ENCODE data around the gene ABAT. TPM values are rescaled to one million over a fixed set of nuclear protein-coding genes. Genes with fewer than 3 reads are reported as not detected.

ABAT gene
- total and polyA plus RNA-seq, 10 of the 15 experiments (the other 5 are each of a cell fraction or from before 2014, with no cell fraction given) = 1.0 to 10.6 (median 1.9) TPM

- ChIA-PET SMC1A (ENCODE audit: uncharacterized antibody, unreplicated experiment) (no interaction called here), RAD21 (ENCODE audit: unreplicated experiment) (no interaction called here), POLR2A (no interaction called here), CTCF (no interaction called here)
- ATAC-seq = no peak
- no peak overlapping the region for H3K4me2 ChIP-seq (ENCODE audit: control insufficient read depth, insufficient read depth)
- no TSS peak for BruUV-seq (replicated peaks)
- no peak for TF ChIP-seq IRF4 (IDR thresholded peaks at IDR 0.05; ENCODE audit: low read depth, low read length)
- TF ChIP-seq WRNIP1 (IDR thresholded peaks at IDR 0.05; ENCODE audit: borderline replicate concordance, low read depth, low read length) = no peak
- TF ChIP-seq CEBPZ (IDR thresholded peaks at IDR 0.05; ENCODE audit: low read depth, low read length) = no peak
- TF ChIP-seq RAD51 (IDR thresholded peaks at IDR 0.05) = no peak
- TF ChIP-seq CHD2 (IDR thresholded peaks at IDR 0.05; ENCODE audit: borderline replicate concordance, low read depth, low read length) = no peak
- TF ChIP-seq TCF3 (IDR thresholded peaks at IDR 0.05; ENCODE audit: borderline replicate concordance, insufficient read depth, low read depth, low read length) = no peak
- no peak for TF ChIP-seq PAX8 (IDR thresholded peaks at IDR 0.05)
- no peak for FAIRE-seq
- no peaks in the 10 kb centered on the region for H3K79me2 ChIP-seq (ENCODE audit: control insufficient read depth, insufficient read depth, low read length)
- no peak overlapping the region for H3K9ac ChIP-seq (ENCODE audit: control insufficient read depth, insufficient read depth, low read length)
- no peak for DNase-seq (ENCODE audit: low read depth, low spot score)
- H3K9me3 ChIP-seq (replicated peaks; ENCODE audit: control insufficient read depth, insufficient read depth, low read length) = no peaks in the 10 kb centered on the region
- in situ Hi-C loops (cut with MboI) (no loop called here), intact Hi-C loops (cut with micrococcal nuclease; ENCODE audit: unreplicated experiment) (no loop called here)
- H3K4me1 ChIP-seq (ENCODE audit: control insufficient read depth, insufficient read depth, low read length) = no peaks in the 10 kb centered on the region
- H3K4me3 ChIP-seq = no peak overlapping the region
- no peak overlapping the region for H2AFZ ChIP-seq (ENCODE audit: control insufficient read depth, low read depth, low read length)
- no peaks in the 10 kb centered on the region for H3K36me3 ChIP-seq (ENCODE audit: control insufficient read depth in 2 of 2, insufficient read depth in 2 of 2, low read length in 1 of 2)
- no peaks in the 10 kb centered on the region for H3K27me3 ChIP-seq (replicated peaks in 1 of 2; ENCODE audit: control insufficient read depth in 2 of 2, insufficient read depth in 2 of 2, low read length in 1 of 2)
- 44% methylated on average over 6 of the region's 6 CpGs for WGBS (ENCODE audit: insufficient coverage, insufficient replicate concordance, low lambda C conversion rate, missing lambda C conversion rate)
- no peak overlapping the region for H3K27ac ChIP-seq (ENCODE audit: control insufficient read depth, insufficient read depth)
- H4K20me1 ChIP-seq (ENCODE audit: control insufficient read depth, insufficient read depth) = no peaks in the 10 kb centered on the region
Observed at GRCh38 chr16:8758022-8758421, 83.6 kb downstream of the ABAT start.

All from GM12878 (cell line).